GM18508 (cell line): ENCODE results near the gene THSD4.
"Not testable (repeated sequence)": the region's sequence is repeated elsewhere in the genome, so short reads cannot be mapped to it uniquely, and the experiment has no call there.

Experiments
- ATAC-seq: cut with Tn5 transposase; IDR thresholded peaks from one replicate; pipeline ENCODE4 v1.9.1; 2021; ENCODE audit warnings: moderate number of reproducible peaks; ENCODE audit not compliant: insufficient read depth, unreplicated experiment

THSD4 gene

GRCh38 chr15:71712182-71712581 is 596.9 kb downstream of the THSD4 start:
- ATAC-seq = no peak

- ATAC-seq = no peak
Measured at GRCh38 chr15:71713191-71713809, 598.0 kb downstream of the THSD4 start.

GRCh38 chr15:71715914-71716313 is 600.6 kb downstream of the THSD4 start:
- ATAC-seq = no peak

- no peak for ATAC-seq
Measured at GRCh38 chr15:71716990-71717389, 601.7 kb downstream of the THSD4 start.

- ATAC-seq = no peak
Measured at GRCh38 chr15:71718116-71718910, 603.0 kb downstream of the THSD4 start.

GRCh38 chr15:71723344-71723743 is 608.1 kb downstream of the THSD4 start:
- no peak for ATAC-seq

- not testable (repeated sequence) for ATAC-seq
Measured at GRCh38 chr15:71725207-71725955, 610.1 kb downstream of the THSD4 start.

GRCh38 chr15:71728881-71729280 is 613.6 kb downstream of the THSD4 start:
- no peak for ATAC-seq

- ATAC-seq = no peak
Measured at GRCh38 chr15:71729319-71729718, 614.0 kb downstream of the THSD4 start.

- ATAC-seq = no peak
Measured at GRCh38 chr15:71730277-71731144, 615.2 kb downstream of the THSD4 start.

GRCh38 chr15:71732636-71733035 is 617.4 kb downstream of the THSD4 start:
- ATAC-seq = no peak

- no peak for ATAC-seq
Measured at GRCh38 chr15:71733122-71733521, 617.9 kb downstream of the THSD4 start.

GRCh38 chr15:71734709-71735384 is 619.6 kb downstream of the THSD4 start:
- ATAC-seq = no peak

- no peak for ATAC-seq
Measured at GRCh38 chr15:71735385-71735757, 620.1 kb downstream of the THSD4 start.

- ATAC-seq = no peak
Measured at GRCh38 chr15:71736286-71736947, 621.1 kb downstream of the THSD4 start.

- no peak for ATAC-seq
Measured at GRCh38 chr15:71737761-71738160, 622.5 kb downstream of the THSD4 start.

- ATAC-seq = no peak
Measured at GRCh38 chr15:71739355-71739754, 624.1 kb downstream of the THSD4 start.

- ATAC-seq = no peak
Measured at GRCh38 chr15:71742964-71743363, 627.7 kb downstream of the THSD4 start.

GRCh38 chr15:71743861-71744382 is 628.7 kb downstream of the THSD4 start:
- ATAC-seq = no peak
